ENCODE data around the gene KRTAP10-7. TPM values are rescaled to one million over a fixed set of nuclear protein-coding genes. Genes with fewer than 3 reads are reported as not detected.
A peak's percentile ranks its signal among the peaks of the same experiment; 100 is the strongest.

KRTAP10-7 gene
- total RNA-seq, 1 donor from 2014 or later: not detected

GRCh38 chr21:44592446-44593311 lies 7.7 kb upstream of the KRTAP10-7 start, which contains the start of gene KRTAP10-6:
Gene KRTAP10-6 (minus strand): TSS chr21:44592505. CDS start chr21:44592484, 21 bp downstream.
- peaks cover 27% of the 10 kb centered on the region for H3K27me3 Mint-ChIP-seq (ENCODE audit: low read depth, unreplicated experiment)
- H3K9me3 Mint-ChIP-seq (ENCODE audit: unreplicated experiment): peaks cover 7% of the 10 kb centered on the region
- peaks cover 2% of the 10 kb centered on the region for H3K4me1 Mint-ChIP-seq (ENCODE audit: low read depth, unreplicated experiment)
- H3K4me3 ChIP-seq (ENCODE audit: insufficient read depth, low read depth, low read length): no peak within 1 kb of the TSS
- DNase-seq (ENCODE audit: low read depth) (no peak), FAIRE-seq (no peak)
- H3K4me1 ChIP-seq (ENCODE audit: insufficient read depth, low read length): no peaks in the 10 kb centered on the region
- H3K79me2 ChIP-seq (ENCODE audit: insufficient read depth, low read length): no peaks in the 10 kb centered on the region
- H3K36me3 Mint-ChIP-seq (ENCODE audit: low read depth, unreplicated experiment): peaks cover 1% of the 10 kb centered on the region
- H4K20me1 ChIP-seq (ENCODE audit: insufficient read depth, low read length): no peaks in the 10 kb centered on the region
- no peak for TF ChIP-seq CTCF (IDR thresholded peaks at IDR 0.05; ENCODE audit: insufficient read depth, low read depth, low read length)
- TF ChIP-seq EZH2 (IDR thresholded peaks at IDR 0.05; ENCODE audit: insufficient read depth, low read length): no peak
- H3K9me3 ChIP-seq (ENCODE audit: insufficient read depth, low read depth, low read length): peaks cover 3% of the 10 kb centered on the region
- H3K27ac ChIP-seq (ENCODE audit: low read depth, low read length): no peak within 1 kb of the TSS
- peak within 1 kb of the TSS; percentile 58 for H3K27ac Mint-ChIP-seq (ENCODE audit: unreplicated experiment)
- no peaks in the 10 kb centered on the region for H3K27me3 ChIP-seq (ENCODE audit: insufficient read depth, low read length)
- no peaks in the 10 kb centered on the region for H3K36me3 ChIP-seq (ENCODE audit: insufficient read depth, low read length)
- H3K9ac ChIP-seq (ENCODE audit: low read length): no peak within 1 kb of the TSS
- no peak within 1 kb of the TSS for H3K4me3 Mint-ChIP-seq (ENCODE audit: unreplicated experiment)
- H2AFZ ChIP-seq (ENCODE audit: low read depth, low read length): no peak within 1 kb of the TSS
- H3K4me2 ChIP-seq (ENCODE audit: low read length): no peak within 1 kb of the TSS

GRCh38 chr21:44593598-44594405 lies 6.6 kb upstream of the KRTAP10-7 start:
- H2AFZ ChIP-seq (ENCODE audit: low read depth, low read length): no peak overlapping the region
- Mint-ChIP-seq H3K27ac (ENCODE audit: unreplicated experiment) (peak overlapping the region; percentile 58), H3K9me3 (ENCODE audit: unreplicated experiment) (peaks cover 14% of the 10 kb centered on the region), H3K27me3 (ENCODE audit: low read depth, unreplicated experiment) (peaks cover 27% of the 10 kb centered on the region), H3K4me1 (ENCODE audit: low read depth, unreplicated experiment) (peaks cover 2% of the 10 kb centered on the region), H3K36me3 (ENCODE audit: low read depth, unreplicated experiment) (peaks cover 1% of the 10 kb centered on the region), H3K4me3 (ENCODE audit: unreplicated experiment) (no peak overlapping the region)
- no peak overlapping the region for H3K4me2 ChIP-seq (ENCODE audit: low read length)
- H3K4me3 ChIP-seq (ENCODE audit: insufficient read depth, low read depth, low read length): no peak overlapping the region
- no peak overlapping the region for H3K27ac ChIP-seq (ENCODE audit: low read depth, low read length)
- no peaks in the 10 kb centered on the region for H3K36me3 ChIP-seq (ENCODE audit: insufficient read depth, low read length)
- FAIRE-seq (no peak), DNase-seq (ENCODE audit: low read depth) (no peak)
- no peak for TF ChIP-seq CTCF (IDR thresholded peaks at IDR 0.05; ENCODE audit: insufficient read depth, low read depth, low read length)
- TF ChIP-seq EZH2 (IDR thresholded peaks at IDR 0.05; ENCODE audit: insufficient read depth, low read length): no peak
- H3K27me3 ChIP-seq (ENCODE audit: insufficient read depth, low read length): no peaks in the 10 kb centered on the region
- peaks cover 7% of the 10 kb centered on the region for H3K9me3 ChIP-seq (ENCODE audit: insufficient read depth, low read depth, low read length)
- no peak overlapping the region for H3K9ac ChIP-seq (ENCODE audit: low read length)
- no peaks in the 10 kb centered on the region for H3K4me1 ChIP-seq (ENCODE audit: insufficient read depth, low read length)
- H3K79me2 ChIP-seq (ENCODE audit: insufficient read depth, low read length): no peaks in the 10 kb centered on the region
- H4K20me1 ChIP-seq (ENCODE audit: insufficient read depth, low read length): no peaks in the 10 kb centered on the region

Measured in astrocyte (in vitro differentiated cells and primary cell).